HCT116 (cell line): ENCODE results near the gene MUC20. TPM values are rescaled to one million over a fixed set of nuclear protein-coding genes. Genes with fewer than 3 reads are reported as not detected.

Experiments
- ATAC-seq: fragments of 200-7000 bp; cut with Tn5 transposase; 2 replicates; pipeline ENCODE4 v1.9.1; 2020; ENCODE audit warnings: mild to moderate bottlenecking, moderate library complexity
- BruUV-seq: library from RNA; stranded (reverse); fragments of 400-500 nt; replicated peaks from 2 replicates; lab custom pipeline; 2021; lab: Mats Ljungman, UMichigan
- CTCF ChIA-PET: fragments of 300-600 bp; sonication (Branson Sonifier 250); formaldehyde crosslinking; loops from one replicate; lab custom pipeline; 2021; ENCODE audit warnings: antibody characterized with exemption; lab: Charles Lee
- POLR2A ChIA-PET: fragments of 300-600, 350-600 bp; sonication (Branson Sonifier 250); formaldehyde crosslinking; loops from one replicate; lab custom pipeline; 2021; ENCODE audit warnings: antibody characterized with exemption; lab: Charles Lee
- RAD21 ChIA-PET, 2 experiments: fragments of 300-600 bp; sonication (Branson Sonifier 250); formaldehyde crosslinking; loops; one replicate each; lab custom pipeline; 2023; ENCODE audit warnings: low total read pairs in 2 of 2; ENCODE audit not compliant: uncharacterized antibody in 2 of 2, unreplicated experiment in 2 of 2, low non-redundant PET in 1 of 2; lab: Charles Lee
- DNase-seq: peaks from one replicate; pipeline ENCODE4 v3.0.0-alpha.2; 2010; ENCODE audit warnings: low read depth, low spot score
- H2AFZ ChIP-seq: fragments of 200-600 bp; shearing (Covaris generic), sonication (generic); 2 replicates; pipeline ENCODE4 v1.6.1; 2017; ENCODE audit warnings: low read depth, mixed run types, mixed read lengths, antibody characterized with exemption, low read length; ENCODE audit not compliant: poor library complexity, severe bottlenecking
- H3K27ac ChIP-seq: 2 replicates; pipeline ENCODE4 v1.5.1; 2012; ENCODE audit warnings: low read depth, low read length
- H3K27me3 ChIP-seq: fragments of 200-600 bp; sonication (generic); 2 replicates; pipeline ENCODE4 v1.6.1; 2016; ENCODE audit warnings: mixed run types, low read length, mixed read lengths; ENCODE audit not compliant: insufficient read depth
- H3K36me3 ChIP-seq, 2 experiments: fragments of 200-500 bp in 1 of 2; fragments of 200-600 bp in 1 of 2; sonication (Bioruptor generic) in 1 of 2; sonication (generic) in 1 of 2; 2 replicates each; pipeline versions ENCODE4 v1.5.1 to v1.6.1; 2014 to 2016; ENCODE audit warnings: low read length in 2 of 2, inconsistent platforms in 1 of 2, mixed read lengths in 1 of 2, mixed run types in 1 of 2; ENCODE audit not compliant: insufficient read depth in 2 of 2, control insufficient read depth in 1 of 2
- H3K4me1 ChIP-seq, 2 experiments: fragments of 200-600 bp in 1 of 2; sonication (generic) in 1 of 2; 2 replicates each; pipeline versions ENCODE4 v1.5.1 to v1.6.1; 2012 to 2017; ENCODE audit warnings: low read length in 2 of 2, inconsistent platforms in 1 of 2, mild to moderate bottlenecking in 1 of 2, mixed read lengths in 1 of 2, mixed run types in 1 of 2, moderate library complexity in 1 of 2; ENCODE audit not compliant: insufficient read depth in 2 of 2, control insufficient read depth in 1 of 2
- H3K4me2 ChIP-seq: fragments of 200-600 bp; sonication (generic); 2 replicates; pipeline ENCODE4 v1.6.1; 2017; ENCODE audit warnings: mixed run types, low read length, mixed read lengths
- H3K4me3 ChIP-seq, 2 experiments: fragments of 200-600 bp in 1 of 2; sonication (generic) in 1 of 2; replicated peaks in 1 of 2; 2 replicates each; pipeline ENCODE4 v1.5.1; 2011 to 2016; ENCODE audit warnings: low read length in 2 of 2, control low read depth in 1 of 2, low read depth in 1 of 2, mild to moderate bottlenecking in 1 of 2, mixed read lengths in 1 of 2, mixed run types in 1 of 2
- H3K79me2 ChIP-seq: fragments of 200-600 bp; sonication (generic); 2 replicates; pipeline ENCODE4 v1.6.1; 2017; ENCODE audit warnings: mild to moderate bottlenecking, mixed run types, low read length, moderate library complexity, mixed read lengths; ENCODE audit not compliant: insufficient read depth
- H3K9ac ChIP-seq: fragments of 200-600 bp; sonication (generic); 2 replicates; pipeline ENCODE4 v1.6.1; 2016; ENCODE audit warnings: low read length, mixed read lengths
- H3K9me2 ChIP-seq: fragments of 200-600 bp; sonication (generic), shearing (Covaris generic); 2 replicates; pipeline ENCODE4 v1.6.1; 2017; ENCODE audit warnings: mixed run types, mild to moderate bottlenecking, moderate library complexity; ENCODE audit not compliant: insufficient read depth
- H3K9me3 ChIP-seq, 2 experiments: fragments of 200-500 bp in 1 of 2; fragments of 200-600 bp in 1 of 2; sonication (Bioruptor generic) in 1 of 2; sonication (generic) in 1 of 2; 2 replicates each; pipeline ENCODE4 v1.6.1; 2014 to 2017; ENCODE audit warnings: low read length in 2 of 2, mixed read lengths in 2 of 2, inconsistent platforms in 1 of 2, low read depth in 1 of 2, mild to moderate bottlenecking in 1 of 2, mixed run types in 1 of 2, moderate library complexity in 1 of 2; ENCODE audit not compliant: control insufficient read depth in 1 of 2, insufficient read depth in 1 of 2
- H4K20me1 ChIP-seq: fragments of 200-600 bp; sonication (generic), shearing (Covaris generic); 2 replicates; pipeline ENCODE4 v1.6.1; 2017; ENCODE audit warnings: mixed run types, mild to moderate bottlenecking, moderate library complexity; ENCODE audit not compliant: insufficient read depth
- EGR1 ChIP-seq: IDR thresholded peaks from 2 replicates; pipeline ENCODE4 v1.6.1; 2012; ENCODE audit warnings: low read depth
- EZH2phosphoT487 ChIP-seq: fragments of 200-600 bp; IDR thresholded peaks from 2 replicates; pipeline ENCODE4 v1.6.1; 2018; ENCODE audit warnings: antibody characterized with exemption, borderline replicate concordance
- JUND ChIP-seq: IDR thresholded peaks from 2 replicates; pipeline ENCODE4 v1.6.1; 2012
- MAX ChIP-seq: IDR thresholded peaks from 2 replicates; pipeline ENCODE4 v1.6.1; 2012
- RAD21 ChIP-seq: IDR thresholded peaks from 2 replicates; pipeline ENCODE4 v1.6.1; 2012; ENCODE audit warnings: low read depth, mild to moderate bottlenecking
- SIN3A ChIP-seq: IDR thresholded peaks from 2 replicates; pipeline ENCODE4 v1.6.1; 2012; ENCODE audit warnings: low read depth
- TCF7L2 ChIP-seq: IDR thresholded peaks from 2 replicates; pipeline ENCODE4 v1.7.0; 2011; ENCODE audit warnings: borderline replicate concordance, inconsistent platforms; ENCODE audit not compliant: insufficient read depth, insufficient read length; ENCODE audit errors: extremely low read depth
- YY1 ChIP-seq: IDR thresholded peaks from 2 replicates; pipeline ENCODE4 v1.6.1; 2011; ENCODE audit warnings: low read length, low read depth, moderate library complexity, mild to moderate bottlenecking; ENCODE audit not compliant: insufficient replicate concordance; ENCODE audit errors: extremely low read depth
- ZFX ChIP-seq: fragments of 450-650 bp; IDR thresholded peaks from 2 replicates; pipeline ENCODE4 v1.6.1; 2017
- intact Hi-C: fragments of 100-400 bp; cut with micrococcal nuclease; formaldehyde crosslinking; loops from 2 replicates; pipeline ENCODE4 v1.10.0; 2022
- total RNA-seq: library from RNA; stranded (reverse); gene quantifications from one replicate; pipeline ENCODE4 v1.2.1, GENCODE V29; 2021; ENCODE audit not compliant: unreplicated experiment
- TF ChIP-seq, protein P1 (sequence below): IDR thresholded peaks from 2 replicates; pipeline ENCODE4 v1.6.1; 2012
- TF ChIP-seq, protein P2 (sequence below): IDR thresholded peaks from 2 replicates; pipeline ENCODE4 v1.6.1; 2012; ENCODE audit warnings: low read depth

MUC20 gene
- total RNA-seq, 1 experiment from 2014 or later, result 2.4 TPM

GRCh38 chr3:195767792-195768191 lies 47.0 kb downstream of the MUC20 start:
- H3K36me3 ChIP-seq, result no peaks in the 10 kb centered on the region
- POLR2A ChIA-PET, result no interaction called here
- BruUV-seq, result no TSS peak

More at GRCh38 chr3:195767792-195768191, 47.0 kb downstream of the MUC20 start:
- Histone ChIP-seq H3K4me2 (no peak overlapping the region), H3K79me2 (no peaks in the 10 kb centered on the region), H3K4me1 (no peaks in the 10 kb centered on the region), H3K9me3 (no peaks in the 10 kb centered on the region), H3K27me3 (no peaks in the 10 kb centered on the region), H3K9me2 (no peaks in the 10 kb centered on the region), H4K20me1 (no peaks in the 10 kb centered on the region), H2AFZ (no peak overlapping the region), H3K4me3 (no peak overlapping the region), H3K9ac (no peak overlapping the region), H3K27ac (no peak overlapping the region)
- CTCF ChIA-PET, result no interaction called here
- RAD21 ChIA-PET, result no interaction called here
- ATAC-seq, result no peak
- no peak for TF ChIP-seq MAX
- TF ChIP-seq TCF7L2, result no peak
- no peak for TF ChIP-seq JUND
- no peak for TF ChIP-seq SIN3A
- TF ChIP-seq ZFX, result no peak
- TF ChIP-seq, protein P1, sequence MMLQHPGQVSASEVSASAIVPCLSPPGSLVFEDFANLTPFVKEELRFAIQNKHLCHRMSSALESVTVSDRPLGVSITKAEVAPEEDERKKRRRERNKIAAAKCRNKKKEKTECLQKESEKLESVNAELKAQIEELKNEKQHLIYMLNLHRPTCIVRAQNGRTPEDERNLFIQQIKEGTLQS, result no peak
- no peak for TF ChIP-seq EZH2phosphoT487
- TF ChIP-seq, protein P2, sequence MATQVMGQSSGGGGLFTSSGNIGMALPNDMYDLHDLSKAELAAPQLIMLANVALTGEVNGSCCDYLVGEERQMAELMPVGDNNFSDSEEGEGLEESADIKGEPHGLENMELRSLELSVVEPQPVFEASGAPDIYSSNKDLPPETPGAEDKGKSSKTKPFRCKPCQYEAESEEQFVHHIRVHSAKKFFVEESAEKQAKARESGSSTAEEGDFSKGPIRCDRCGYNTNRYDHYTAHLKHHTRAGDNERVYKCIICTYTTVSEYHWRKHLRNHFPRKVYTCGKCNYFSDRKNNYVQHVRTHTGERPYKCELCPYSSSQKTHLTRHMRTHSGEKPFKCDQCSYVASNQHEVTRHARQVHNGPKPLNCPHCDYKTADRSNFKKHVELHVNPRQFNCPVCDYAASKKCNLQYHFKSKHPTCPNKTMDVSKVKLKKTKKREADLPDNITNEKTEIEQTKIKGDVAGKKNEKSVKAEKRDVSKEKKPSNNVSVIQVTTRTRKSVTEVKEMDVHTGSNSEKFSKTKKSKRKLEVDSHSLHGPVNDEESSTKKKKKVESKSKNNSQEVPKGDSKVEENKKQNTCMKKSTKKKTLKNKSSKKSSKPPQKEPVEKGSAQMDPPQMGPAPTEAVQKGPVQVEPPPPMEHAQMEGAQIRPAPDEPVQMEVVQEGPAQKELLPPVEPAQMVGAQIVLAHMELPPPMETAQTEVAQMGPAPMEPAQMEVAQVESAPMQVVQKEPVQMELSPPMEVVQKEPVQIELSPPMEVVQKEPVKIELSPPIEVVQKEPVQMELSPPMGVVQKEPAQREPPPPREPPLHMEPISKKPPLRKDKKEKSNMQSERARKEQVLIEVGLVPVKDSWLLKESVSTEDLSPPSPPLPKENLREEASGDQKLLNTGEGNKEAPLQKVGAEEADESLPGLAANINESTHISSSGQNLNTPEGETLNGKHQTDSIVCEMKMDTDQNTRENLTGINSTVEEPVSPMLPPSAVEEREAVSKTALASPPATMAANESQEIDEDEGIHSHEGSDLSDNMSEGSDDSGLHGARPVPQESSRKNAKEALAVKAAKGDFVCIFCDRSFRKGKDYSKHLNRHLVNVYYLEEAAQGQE, result no peak
- no peak for TF ChIP-seq YY1
- TF ChIP-seq EGR1, result no peak
- TF ChIP-seq RAD21, result no peak
- no peak for DNase-seq
- intact Hi-C loops, result no loop called here
